Esophagus squamous epithelium (tissue), 4 donors: Measurements from ENCODE around the gene MBOAT2.

Experiments
- POLR2A ChIP-seq, 4 donors: fragments of 450-650 bp; IDR thresholded peaks; one replicate each; pipeline ENCODE4 v1.6.1; 2017; ENCODE audit warnings: antibody characterized with exemption in 4 of 4, mild to moderate bottlenecking in 4 of 4, moderate library complexity in 3 of 4
- TF ChIP-seq, protein P1 (sequence below), 6 experiments: fragments of 450-650 bp in 4 of 6; fragments of 200-600 bp in 2 of 6; sonication (generic) in 2 of 6; IDR thresholded peaks; one replicate each; pipeline ENCODE4 v1.5.1; 2016 to 2019; ENCODE audit warnings: antibody characterized with exemption in 6 of 6, mild to moderate bottlenecking in 4 of 6, moderate library complexity in 4 of 6

DNA sequence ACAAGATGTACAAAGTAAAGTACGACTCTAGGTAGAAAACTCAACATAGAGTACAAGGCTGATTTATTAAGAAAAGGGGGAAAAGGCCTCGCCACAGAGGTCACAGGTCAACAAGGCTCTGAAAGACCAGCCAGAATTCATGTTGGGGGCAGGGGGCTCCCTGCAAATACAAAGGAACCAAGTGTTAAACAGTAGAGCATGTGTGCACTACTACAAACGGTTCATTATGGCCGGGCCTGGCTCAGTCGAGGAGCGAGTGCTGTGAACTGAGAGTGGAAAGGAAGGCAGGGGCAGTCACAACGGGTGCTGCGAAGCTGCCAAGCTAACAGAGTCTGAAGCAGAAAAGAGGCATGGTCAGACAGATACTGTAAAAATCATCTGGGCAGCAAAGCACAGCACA is 77.1 kb downstream of the MBOAT2 start:
- TF ChIP-seq POLR2A (IDR thresholded peaks at IDR 0.05), result no peak
- TF ChIP-seq, protein P1, sequence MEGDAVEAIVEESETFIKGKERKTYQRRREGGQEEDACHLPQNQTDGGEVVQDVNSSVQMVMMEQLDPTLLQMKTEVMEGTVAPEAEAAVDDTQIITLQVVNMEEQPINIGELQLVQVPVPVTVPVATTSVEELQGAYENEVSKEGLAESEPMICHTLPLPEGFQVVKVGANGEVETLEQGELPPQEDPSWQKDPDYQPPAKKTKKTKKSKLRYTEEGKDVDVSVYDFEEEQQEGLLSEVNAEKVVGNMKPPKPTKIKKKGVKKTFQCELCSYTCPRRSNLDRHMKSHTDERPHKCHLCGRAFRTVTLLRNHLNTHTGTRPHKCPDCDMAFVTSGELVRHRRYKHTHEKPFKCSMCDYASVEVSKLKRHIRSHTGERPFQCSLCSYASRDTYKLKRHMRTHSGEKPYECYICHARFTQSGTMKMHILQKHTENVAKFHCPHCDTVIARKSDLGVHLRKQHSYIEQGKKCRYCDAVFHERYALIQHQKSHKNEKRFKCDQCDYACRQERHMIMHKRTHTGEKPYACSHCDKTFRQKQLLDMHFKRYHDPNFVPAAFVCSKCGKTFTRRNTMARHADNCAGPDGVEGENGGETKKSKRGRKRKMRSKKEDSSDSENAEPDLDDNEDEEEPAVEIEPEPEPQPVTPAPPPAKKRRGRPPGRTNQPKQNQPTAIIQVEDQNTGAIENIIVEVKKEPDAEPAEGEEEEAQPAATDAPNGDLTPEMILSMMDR (IDR thresholded peaks at IDR 0.05), result no peak
